Endothelial cell of umbilical vein (primary cell): ENCODE results near the gene MAPK1IP1L. TPM values are rescaled to one million over a fixed set of nuclear protein-coding genes. Genes with fewer than 3 reads are reported as not detected.
A peak's percentile ranks its signal among the peaks of the same experiment; 100 is the strongest.

ENCODE experiments used
- BruUV-seq: library from RNA; stranded (reverse); fragments of 400-500 nt; replicated peaks from 2 replicates; lab custom pipeline; 2021; lab: Mats Ljungman, UMichigan
- CTCF ChIA-PET: fragments of 300-600, 350-600 bp; sonication (Branson Sonifier 250); formaldehyde crosslinking; loops from one replicate; lab custom pipeline; 2021; ENCODE audit warnings: antibody characterized with exemption, inconsistent platforms; lab: Charles Lee
- POLR2A ChIA-PET: fragments of 300-600, 350-600 bp; sonication (Branson Sonifier 250); formaldehyde crosslinking; loops from one replicate; lab custom pipeline; 2021; ENCODE audit warnings: antibody characterized with exemption, inconsistent platforms; lab: Charles Lee
- DNase-seq: peaks from one replicate; pipeline ENCODE4 v3.0.0-alpha.2; 2011; ENCODE audit warnings: low read depth, low spot score
- FAIRE-seq: peaks from 2 replicates; lab custom pipeline; 2011; peaks lifted over from hg19 to GRCh38; lab: Jason Lieb, UNC
- H2AFZ ChIP-seq: 2 replicates; pipeline ENCODE4 v1.6.0; 2012; ENCODE audit warnings: low read depth, low read length, control low read depth, inconsistent platforms
- H3K27ac ChIP-seq: 2 replicates; pipeline ENCODE4 v1.5.1; 2011; ENCODE audit warnings: low read depth, mild to moderate bottlenecking, control low read depth, low read length, moderate library complexity; ENCODE audit not compliant: insufficient read depth
- H3K27me3 ChIP-seq, 2 experiments: 2 replicates each; pipeline versions ENCODE4 v1.6.0 to v1.6.1; 2011; ENCODE audit warnings: low read length in 2 of 2, mixed read lengths in 1 of 2; ENCODE audit not compliant: control insufficient read depth in 2 of 2, insufficient read depth in 2 of 2
- H3K36me3 ChIP-seq, 2 experiments: 2 replicates in 1 of 2; 3 replicates in 1 of 2; pipeline ENCODE4 v1.5.1; 2011; ENCODE audit warnings: low read length in 2 of 2, mild to moderate bottlenecking in 1 of 2, moderate library complexity in 1 of 2; ENCODE audit not compliant: control insufficient read depth in 2 of 2, insufficient read depth in 2 of 2; ENCODE audit errors: extremely low read depth in 1 of 2
- H3K4me1 ChIP-seq: 3 replicates; pipeline ENCODE4 v1.5.1; 2011; ENCODE audit warnings: mild to moderate bottlenecking, low read length; ENCODE audit not compliant: control insufficient read depth, insufficient read depth; ENCODE audit errors: extremely low read depth
- H3K4me2 ChIP-seq: 2 replicates; pipeline ENCODE4 v1.6.1; 2011; ENCODE audit warnings: low read length, control low read depth, mixed read lengths; ENCODE audit not compliant: insufficient read depth
- H3K4me3 ChIP-seq, 3 experiments: fragments of 200-600 bp in 1 of 3; sonication (generic), shearing (Covaris generic) in 1 of 3; replicated peaks in 1 of 3; 2 replicates each; pipeline ENCODE4 v1.5.1; 2011 to 2016; ENCODE audit warnings: control low read depth in 3 of 3, low read length in 3 of 3, mild to moderate bottlenecking in 2 of 3, inconsistent platforms in 1 of 3, low read depth in 1 of 3, moderate library complexity in 1 of 3; ENCODE audit not compliant: insufficient read depth in 1 of 3
- H3K79me2 ChIP-seq: 2 replicates; pipeline ENCODE4 v1.6.0; 2012; ENCODE audit warnings: low read length, inconsistent platforms; ENCODE audit not compliant: control insufficient read depth, insufficient read depth
- H3K9ac ChIP-seq: replicated peaks from 2 replicates; pipeline ENCODE3; 2011; ENCODE audit warnings: low read length, control low read depth; ENCODE audit not compliant: insufficient read depth; ENCODE audit errors: extremely low read depth
- H3K9me1 ChIP-seq: replicated peaks from 3 replicates; pipeline ENCODE4 v1.6.0; 2011; ENCODE audit warnings: mild to moderate bottlenecking, low read length; ENCODE audit not compliant: control insufficient read depth, insufficient read depth; ENCODE audit errors: extremely low read depth
- H3K9me3 ChIP-seq: replicated peaks from 2 replicates; pipeline ENCODE4 v1.5.1; 2012; ENCODE audit warnings: low read length, inconsistent platforms; ENCODE audit not compliant: control insufficient read depth, insufficient read depth
- H4K20me1 ChIP-seq: replicated peaks from 2 replicates; pipeline ENCODE3; 2011; ENCODE audit warnings: mild to moderate bottlenecking, low read length; ENCODE audit not compliant: control insufficient read depth, insufficient read depth; ENCODE audit errors: extremely low read depth
- EZH2 ChIP-seq: IDR thresholded peaks from 2 replicates; pipeline ENCODE4 v1.6.1; 2012; ENCODE audit warnings: borderline replicate concordance, low read depth, mild to moderate bottlenecking, moderate library complexity, low read length, inconsistent platforms; ENCODE audit not compliant: severe bottlenecking
- FOS ChIP-seq: IDR thresholded peaks from 2 replicates; pipeline ENCODE4 v1.6.1; 2011; ENCODE audit warnings: mild to moderate bottlenecking, low read length, moderate library complexity, borderline replicate concordance; ENCODE audit not compliant: insufficient read depth
- GATA2 ChIP-seq: IDR thresholded peaks from 2 replicates; pipeline ENCODE4 v1.7.0; 2011; ENCODE audit warnings: low read depth, mild to moderate bottlenecking, moderate library complexity, mixed read lengths, low read length; ENCODE audit not compliant: insufficient read length, insufficient read depth
- JUN ChIP-seq: IDR thresholded peaks from 2 replicates; pipeline ENCODE4 v1.6.1; 2011; ENCODE audit warnings: borderline replicate concordance, low read depth; ENCODE audit not compliant: insufficient read length, insufficient read depth
- MYC ChIP-seq: IDR thresholded peaks from one replicate; pipeline ENCODE4 v1.6.1; 2011; ENCODE audit warnings: mild to moderate bottlenecking, low read depth, low read length
- POLR2A ChIP-seq: IDR thresholded peaks from 2 replicates; pipeline ENCODE4 v1.6.1; 2012; ENCODE audit warnings: low read depth, mild to moderate bottlenecking, control low read depth, low read length
- POLR2AphosphoS5 ChIP-seq: IDR thresholded peaks from 2 replicates; pipeline ENCODE4 v1.6.1; 2012; ENCODE audit warnings: low read depth, mild to moderate bottlenecking, control low read depth, low read length, moderate library complexity; ENCODE audit not compliant: insufficient read depth
- dilution Hi-C: fragments of 300-500 bp; cut with MboI; formaldehyde crosslinking; loops from one replicate; pipeline ENCODE4 v1.15.0; 2019; ENCODE audit warnings: low sequenced_read_pairs; ENCODE audit not compliant: extremely low pct_ligation_motif_present
- intact Hi-C: fragments of 100-400 bp; cut with micrococcal nuclease; formaldehyde crosslinking; loops from one replicate; pipeline ENCODE4 v1.10.0; 2022
- polyA plus RNA-seq, 4 experiments: library from polyadenylated mRNA; depleted of rRNA in 3 of 4; stranded (reverse) in 3 of 4; unstranded in 1 of 4; fragments of >200 nt; gene quantifications; 2 replicates each; pipeline versions ENCODE4 v1.2.1 to v1.2.3, GENCODE V29; 2011 to 2012; ENCODE audit warnings: missing spikeins in 1 of 4
- total RNA-seq: library from RNA; stranded (reverse); gene quantifications from 2 replicates; pipeline ENCODE4 v1.2.3, GENCODE V29; 2021
- TF ChIP-seq, protein P1 (sequence below), 2 donors: IDR thresholded peaks; 1 replicate in 1 of 2; 2 replicates in 1 of 2; pipeline ENCODE4 v1.5.1; 2011; ENCODE audit warnings: low read length in 2 of 2, mild to moderate bottlenecking in 2 of 2, moderate library complexity in 2 of 2, control low read depth in 1 of 2, inconsistent platforms in 1 of 2, low read depth in 1 of 2; ENCODE audit not compliant: insufficient read depth in 1 of 2; ENCODE audit errors: extremely low read depth in 1 of 2
- TF ChIP-seq, protein P2 (sequence below): IDR thresholded peaks from 2 replicates; pipeline ENCODE4 v1.6.1; 2011; ENCODE audit not compliant: insufficient read depth, insufficient read length

Gene MAPK1IP1L
- total and polyA plus RNA-seq, 2 donors (not counting 3 experiments of a cell fraction or from before 2014, with no cell fraction given): 129 to 208 TPM

- peak; percentile 93 for FAIRE-seq
- Histone ChIP-seq H3K36me3 (no peaks in the 10 kb centered on the region), H3K4me1 (peaks cover 35% of the 10 kb centered on the region), H3K79me2 (no peaks in the 10 kb centered on the region), H4K20me1 (no peaks in the 10 kb centered on the region), H3K27ac (peak overlapping the region; percentile 98), H3K4me3 (peak overlapping the region in 1 of 3 experiments; percentile 7), H3K9ac (peak overlapping the region; percentile 82), H3K9me1 (no peaks in the 10 kb centered on the region), H3K4me2 (peak overlapping the region; percentile 41), H3K27me3 (no peaks in the 10 kb centered on the region), H3K9me3 (no peaks in the 10 kb centered on the region), H2AFZ (peak overlapping the region; percentile 97)
- ChIA-PET CTCF (interaction anchor here (0.8 to 4.3 kb wide), 10 partner anchors 13 to 57 kb away, joined by 3 to 24 read pairs (median 5); partner anchors contain the start of genes LGALS3 and MAPK1IP1L), POLR2A (interaction anchor here (0.6 kb wide), 1 partner anchor 26 kb away, joined by 3 read pairs; the partner anchor contains the start of gene LGALS3)
- dilution Hi-C loops (no loop called here), intact Hi-C loops (loop anchor here (2.0 kb wide), 1 partner anchor 76 kb away; the partner anchor contains the start of genes SOCS4 and WDHD1)
- peak; percentile 86 for DNase-seq
- TF ChIP-seq FOS: peak; percentile 87
- no peak for TF ChIP-seq EZH2
- TF ChIP-seq JUN: peak; percentile 53
- no peak for TF ChIP-seq GATA2
- no peak for TF ChIP-seq POLR2AphosphoS5
- TF ChIP-seq, protein P1, sequence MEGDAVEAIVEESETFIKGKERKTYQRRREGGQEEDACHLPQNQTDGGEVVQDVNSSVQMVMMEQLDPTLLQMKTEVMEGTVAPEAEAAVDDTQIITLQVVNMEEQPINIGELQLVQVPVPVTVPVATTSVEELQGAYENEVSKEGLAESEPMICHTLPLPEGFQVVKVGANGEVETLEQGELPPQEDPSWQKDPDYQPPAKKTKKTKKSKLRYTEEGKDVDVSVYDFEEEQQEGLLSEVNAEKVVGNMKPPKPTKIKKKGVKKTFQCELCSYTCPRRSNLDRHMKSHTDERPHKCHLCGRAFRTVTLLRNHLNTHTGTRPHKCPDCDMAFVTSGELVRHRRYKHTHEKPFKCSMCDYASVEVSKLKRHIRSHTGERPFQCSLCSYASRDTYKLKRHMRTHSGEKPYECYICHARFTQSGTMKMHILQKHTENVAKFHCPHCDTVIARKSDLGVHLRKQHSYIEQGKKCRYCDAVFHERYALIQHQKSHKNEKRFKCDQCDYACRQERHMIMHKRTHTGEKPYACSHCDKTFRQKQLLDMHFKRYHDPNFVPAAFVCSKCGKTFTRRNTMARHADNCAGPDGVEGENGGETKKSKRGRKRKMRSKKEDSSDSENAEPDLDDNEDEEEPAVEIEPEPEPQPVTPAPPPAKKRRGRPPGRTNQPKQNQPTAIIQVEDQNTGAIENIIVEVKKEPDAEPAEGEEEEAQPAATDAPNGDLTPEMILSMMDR (IDR thresholded peaks at IDR 0.05; ENCODE audit: extremely low read depth in 1 of 2, insufficient read depth in 1 of 2, low read depth in 1 of 2, low read length in 2 of 2): no peak
- TF ChIP-seq, protein P2, sequence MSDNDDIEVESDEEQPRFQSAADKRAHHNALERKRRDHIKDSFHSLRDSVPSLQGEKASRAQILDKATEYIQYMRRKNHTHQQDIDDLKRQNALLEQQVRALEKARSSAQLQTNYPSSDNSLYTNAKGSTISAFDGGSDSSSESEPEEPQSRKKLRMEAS: no peak
- TF ChIP-seq POLR2A: peak; percentile 30
- TF ChIP-seq MYC: no peak
- no TSS peak for BruUV-seq
Measured at GRCh38 chr14:55103005-55103640, 51.7 kb downstream of the MAPK1IP1L start.
